GM12891 (cell line): ENCODE data around the gene PLXNB1.

ENCODE experiments used
- DNase-seq: peaks from one replicate; pipeline ENCODE4 v3.0.0; 2011; ENCODE audit warnings: low spot score; ENCODE audit not compliant: insufficient read length
- FAIRE-seq: peaks from 2 replicates; lab custom pipeline; 2011; peaks lifted over from hg19 to GRCh38; lab: Jason Lieb, UNC
- PAX5 ChIP-seq: IDR thresholded peaks from 2 replicates; pipeline ENCODE4 v1.6.1; 2011; ENCODE audit warnings: low read length, moderate library complexity, mild to moderate bottlenecking; ENCODE audit not compliant: insufficient read depth, severe bottlenecking
- POLR2A ChIP-seq: IDR thresholded peaks from 2 replicates; pipeline ENCODE4 v1.6.1; 2011; ENCODE audit warnings: low read depth, low read length, control low read depth
- POLR2AphosphoS5 ChIP-seq: IDR thresholded peaks from 2 replicates; pipeline ENCODE4 v1.6.1; 2011; ENCODE audit warnings: low read depth, low read length, control low read depth
- POU2F2 ChIP-seq: IDR thresholded peaks from 2 replicates; pipeline ENCODE4 v1.6.1; 2011; ENCODE audit warnings: low read depth, mild to moderate bottlenecking, control low read depth, low read length, moderate library complexity
- SPI1 ChIP-seq: IDR thresholded peaks from 2 replicates; pipeline ENCODE4 v1.6.1; 2011; ENCODE audit warnings: low read depth, low read length, control low read depth
- TAF1 ChIP-seq: IDR thresholded peaks from 2 replicates; pipeline ENCODE4 v1.6.1; 2011; ENCODE audit warnings: low read depth, low read length, control low read depth

Gene PLXNB1

DNA sequence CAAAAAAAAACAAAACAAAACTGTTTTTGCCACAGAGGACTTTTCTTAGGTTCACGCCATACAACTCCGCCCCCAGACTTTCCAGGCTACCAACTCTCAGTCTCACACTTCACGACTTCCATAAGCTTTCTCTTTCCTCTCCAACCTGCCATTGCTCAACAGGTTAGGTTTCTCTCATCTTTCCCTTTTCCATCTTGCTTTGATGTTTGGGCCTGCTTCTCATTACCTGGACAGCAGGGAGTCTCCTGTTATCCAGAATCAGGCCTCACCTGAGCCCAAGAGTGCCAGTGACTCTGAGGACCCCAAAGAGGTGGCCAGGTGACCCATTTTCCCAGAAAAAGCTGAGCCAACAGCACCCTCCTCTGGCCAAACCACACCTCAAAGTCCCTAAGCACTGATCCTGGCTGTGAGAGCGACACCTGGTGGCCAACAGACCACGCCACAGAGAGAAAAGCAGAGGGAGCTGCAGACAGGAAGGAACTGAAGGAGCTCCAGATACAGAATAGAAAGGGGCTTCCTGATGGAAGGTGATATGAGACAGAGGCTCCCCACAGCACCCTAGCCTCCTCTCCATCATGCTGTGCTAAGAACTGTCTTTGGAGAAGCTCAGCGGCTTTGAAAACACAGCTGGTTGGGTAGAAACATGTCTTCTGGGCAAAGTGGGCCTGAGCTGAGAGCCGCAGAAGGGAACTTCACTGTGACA is 6.0 kb upstream of the PLXNB1 start:
- TF ChIP-seq SPI1 (peak; percentile 42), POLR2AphosphoS5 (no peak)
- FAIRE-seq (peak; percentile 91), DNase-seq (peak; percentile 71)

DNA sequence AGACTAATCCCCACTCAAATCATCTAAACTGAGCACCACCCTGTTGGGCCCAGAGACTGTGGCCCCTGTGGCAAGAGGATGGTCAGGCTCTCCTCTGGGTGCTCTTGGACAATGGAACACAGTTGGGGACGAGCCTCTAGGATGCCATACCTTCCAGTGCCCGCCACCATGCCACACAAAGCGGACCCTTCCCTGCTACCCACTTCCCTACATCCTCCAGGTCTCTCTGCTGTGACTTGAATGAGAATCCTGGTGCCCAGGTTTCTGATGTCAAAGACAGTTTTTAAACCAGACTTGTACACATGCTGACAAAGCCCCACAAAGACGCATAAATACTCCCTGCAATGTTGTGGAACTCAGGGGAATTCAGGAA is 5.3 kb upstream of the PLXNB1 start:
- FAIRE-seq = no peak
- no peak for TF ChIP-seq POLR2AphosphoS5
- TF ChIP-seq POU2F2 = no peak
- no peak for TF ChIP-seq SPI1
- TF ChIP-seq PAX5 = no peak
- no peak for TF ChIP-seq TAF1
- no peak for TF ChIP-seq POLR2A

DNA sequence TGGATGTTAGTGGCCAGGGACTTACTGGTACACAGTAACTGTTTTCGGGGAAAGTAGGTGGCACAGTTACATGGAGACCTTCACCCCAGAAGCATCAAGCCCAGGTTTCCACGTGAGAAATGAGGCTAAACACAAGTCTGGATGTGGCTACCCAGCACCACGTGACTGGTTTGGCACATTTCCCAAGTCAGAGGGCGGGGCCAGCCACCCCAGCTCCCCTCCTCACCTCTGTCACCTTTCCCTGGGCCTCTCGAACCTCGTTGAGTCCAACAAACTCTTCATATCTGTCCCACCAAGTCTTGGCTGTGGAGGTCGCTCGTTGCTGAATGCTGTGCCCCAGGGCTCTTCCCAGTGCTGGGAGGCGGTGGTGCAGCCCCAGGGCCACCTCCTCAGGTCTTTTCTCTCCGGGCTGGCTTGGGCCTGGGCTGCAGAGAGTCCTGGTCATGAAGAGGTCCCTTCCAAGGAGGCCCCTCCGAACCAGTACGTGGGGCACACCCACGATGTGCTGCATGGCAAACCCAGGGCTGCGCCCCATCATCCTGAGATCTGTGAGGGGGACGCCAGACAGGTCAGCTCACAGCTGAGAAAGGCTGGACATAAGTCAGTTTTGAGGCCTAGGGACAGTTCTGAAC is 4.8 kb upstream of the PLXNB1 start:
- no peak for FAIRE-seq
- DNase-seq = no peak
- TF ChIP-seq SPI1 (no peak), PAX5 (no peak), POLR2A (no peak), POLR2AphosphoS5 (no peak)

More for the DNA sequence above, 5.3 kb upstream of the PLXNB1 start:
- DNase-seq = no peak

DNA sequence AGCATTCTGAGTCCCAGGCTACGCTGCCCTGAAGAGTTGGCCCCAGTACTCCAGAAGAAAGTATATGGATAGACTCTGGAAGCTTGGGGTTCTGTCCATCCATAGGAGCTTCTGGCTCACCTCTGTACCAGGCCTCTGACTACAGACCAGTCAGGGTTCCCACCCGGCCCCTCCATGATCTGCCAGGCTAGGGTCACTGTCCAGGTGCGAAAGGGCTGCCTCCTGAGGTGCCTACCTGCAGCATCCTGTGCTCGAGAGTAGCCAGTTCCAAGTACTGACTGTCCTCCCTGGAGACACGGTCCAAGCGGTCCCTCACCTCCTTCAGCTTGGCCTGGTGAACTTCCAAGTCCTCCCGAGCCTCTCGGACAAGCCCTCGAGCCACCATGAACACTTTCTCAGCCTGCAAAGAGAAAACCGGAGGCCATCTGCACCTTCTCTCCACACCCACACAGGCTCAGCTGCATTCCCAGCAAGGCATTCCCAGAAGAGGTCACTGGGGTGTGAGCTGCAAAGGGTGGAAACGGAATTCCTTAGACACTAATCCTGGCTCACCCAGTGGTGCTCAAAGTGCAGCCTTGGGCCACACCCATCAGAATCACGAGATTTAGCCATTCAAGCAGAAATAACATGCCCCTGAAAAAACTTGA is 3.7 kb upstream of the PLXNB1 start:
- no peak for TF ChIP-seq TAF1
- TF ChIP-seq PAX5 = no peak
- TF ChIP-seq POLR2A = no peak
- no peak for TF ChIP-seq SPI1
- TF ChIP-seq POU2F2 = no peak
- TF ChIP-seq POLR2AphosphoS5 = no peak
- DNase-seq (no peak), FAIRE-seq (no peak)

DNA sequence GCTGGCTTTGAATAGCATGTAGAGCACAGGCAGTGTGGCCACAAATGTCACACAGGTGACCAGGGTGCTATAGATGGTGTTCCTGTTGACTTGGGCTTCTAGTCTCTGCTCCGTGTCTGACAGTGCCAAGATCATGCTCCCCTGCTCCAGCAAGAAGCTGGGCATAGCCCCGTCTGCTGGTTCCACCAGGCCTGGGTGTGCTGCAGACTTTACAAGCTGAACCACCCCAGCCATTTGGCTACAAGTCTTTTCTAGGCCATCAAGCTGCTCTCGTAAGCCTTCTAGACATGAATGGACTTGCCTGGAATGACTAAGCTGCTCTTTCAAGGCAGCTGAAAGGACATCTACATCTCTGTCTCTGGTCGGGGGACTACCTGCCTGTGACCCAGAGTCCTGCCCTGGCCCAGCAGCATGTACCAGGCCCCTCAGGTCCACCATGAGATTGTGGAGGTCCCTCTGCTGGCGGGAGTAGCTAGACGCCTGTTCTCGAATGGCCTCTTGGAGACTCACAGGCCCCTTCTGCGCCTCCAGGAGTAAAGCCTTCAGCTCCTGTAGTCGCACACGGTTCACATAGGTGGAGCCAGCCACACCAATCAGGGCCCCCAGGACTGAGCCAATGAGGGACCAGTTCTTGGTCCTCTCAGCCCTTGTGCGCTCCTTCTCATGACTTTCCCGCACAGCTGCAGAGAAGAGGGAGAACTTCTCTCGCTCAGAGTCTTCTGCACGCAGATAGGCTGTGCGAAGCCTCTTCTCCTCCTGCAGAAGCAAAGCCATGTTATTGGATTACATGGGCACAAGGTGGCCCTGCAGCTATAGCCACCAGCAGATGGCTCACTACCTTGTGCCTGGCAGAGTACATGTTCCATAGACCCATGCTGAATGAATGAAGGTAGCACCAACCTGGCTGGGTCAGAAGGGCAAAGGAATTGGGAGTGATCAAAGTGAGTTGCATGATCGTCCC is 2.8 kb upstream of the PLXNB1 start:
- no peak for DNase-seq
- no peak for TF ChIP-seq SPI1
- no peak for TF ChIP-seq POLR2A
- no peak for TF ChIP-seq POLR2AphosphoS5
- no peak for TF ChIP-seq PAX5
- no peak for TF ChIP-seq POU2F2
- TF ChIP-seq TAF1 = no peak
- no peak for FAIRE-seq

DNA sequence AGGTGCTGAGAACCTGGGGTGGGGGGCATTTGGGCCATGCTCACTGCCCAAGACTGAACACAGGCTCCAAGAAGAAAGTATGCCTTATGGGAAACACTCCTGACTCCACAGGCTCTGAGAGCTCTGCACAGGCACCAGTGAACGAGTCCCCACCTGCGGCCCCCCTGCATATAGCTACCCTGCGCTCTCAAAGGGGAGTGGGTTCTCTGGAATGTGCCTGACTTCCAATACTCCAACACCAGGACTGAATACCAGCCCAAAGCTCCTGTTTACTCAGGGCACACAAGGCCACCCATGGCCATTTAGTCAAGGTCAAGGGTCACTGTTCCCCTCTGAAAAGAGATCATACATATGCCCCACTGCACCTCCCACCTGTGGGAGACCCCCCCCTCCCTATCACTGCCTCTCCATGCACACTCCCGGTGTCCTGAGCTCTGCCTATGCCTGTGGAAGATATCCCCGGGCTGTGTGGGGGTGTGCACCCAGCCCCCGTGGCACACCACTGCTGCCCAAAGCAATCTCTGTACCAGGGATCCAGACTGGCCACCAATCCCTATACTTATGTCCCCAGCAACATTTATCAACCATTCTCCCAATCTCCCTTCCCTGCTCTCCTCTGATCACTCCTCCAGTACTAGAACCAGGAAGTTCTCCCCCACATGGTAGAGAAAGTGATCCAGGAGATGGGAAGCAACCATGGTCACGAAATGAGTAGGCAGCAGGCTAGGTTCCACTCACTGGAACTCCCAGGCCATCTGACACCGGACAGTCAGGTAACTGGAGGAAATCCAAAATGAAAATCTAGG is 1.5 kb upstream of the PLXNB1 start:
- FAIRE-seq (no peak), DNase-seq (no peak)
- TF ChIP-seq PAX5 (no peak), POLR2A (no peak), POLR2AphosphoS5 (no peak), TAF1 (no peak), POU2F2 (no peak), SPI1 (no peak)

DNA sequence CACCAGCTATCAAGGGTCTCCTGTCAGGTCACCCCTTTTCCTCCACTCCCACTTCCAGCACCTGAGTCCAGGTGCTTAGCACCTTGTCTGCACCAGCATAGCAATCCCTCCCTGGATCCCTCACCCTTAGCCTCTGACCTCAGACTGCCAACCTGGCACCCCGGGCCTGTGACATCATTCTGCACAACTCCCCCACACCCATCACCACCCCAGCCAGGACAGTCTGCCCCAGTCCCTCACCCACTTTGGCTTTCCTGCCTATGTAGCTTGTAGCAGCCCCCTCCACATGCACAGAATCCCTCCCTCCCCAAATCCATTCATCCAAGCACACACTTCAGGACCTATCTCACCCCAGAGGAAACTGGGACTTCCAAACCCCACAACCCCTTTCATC is 819 bp upstream of the PLXNB1 start:
- DNase-seq (no peak), FAIRE-seq (no peak)
- no peak for TF ChIP-seq SPI1

DNA sequence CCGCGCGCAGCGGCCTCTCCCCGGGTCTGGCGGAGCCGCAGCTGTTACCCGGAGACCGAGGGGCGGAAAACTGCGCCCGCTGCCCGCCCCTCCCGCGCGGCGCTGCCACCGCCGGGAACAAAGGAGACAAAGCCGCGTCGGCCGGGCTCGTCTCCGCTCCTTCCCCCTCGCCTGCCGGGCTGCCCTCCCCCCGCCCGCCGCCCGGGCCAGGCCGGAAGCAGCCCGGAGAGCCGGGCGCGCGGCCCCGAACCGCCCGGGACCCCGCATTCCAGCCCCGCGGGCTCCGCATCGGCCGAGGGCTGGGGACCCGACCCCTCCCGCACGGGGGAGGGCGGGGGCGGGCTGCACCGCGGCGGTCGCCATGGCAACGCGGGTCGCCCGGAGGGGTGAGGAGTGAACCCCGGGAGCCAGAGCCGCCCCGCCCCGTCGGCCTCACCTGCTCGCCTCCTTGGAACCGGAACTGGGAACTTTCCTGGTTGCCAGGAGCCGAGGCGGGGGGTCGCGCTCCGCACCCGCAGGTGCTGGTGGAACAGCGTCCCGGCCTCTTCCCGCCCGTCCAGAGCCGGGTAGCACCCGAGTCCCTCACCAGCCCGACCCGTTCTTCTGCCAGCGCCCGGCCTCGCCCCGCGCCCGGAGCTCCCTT is 448 bp downstream of the PLXNB1 start:
- FAIRE-seq = peak; percentile 43
- peak; percentile 84 for DNase-seq
- no peak for TF ChIP-seq POU2F2
- no peak for TF ChIP-seq SPI1
- no peak for TF ChIP-seq TAF1
- TF ChIP-seq POLR2AphosphoS5 = no peak
- TF ChIP-seq PAX5 = no peak
- no peak for TF ChIP-seq POLR2A
